ENCODE results near the gene C2CD5.
A peak's percentile ranks its signal among the peaks of the same experiment; 100 is the strongest.

Gene C2CD5

GRCh38 chr12:22477166-22477893, 67.0 kb downstream of the C2CD5 start:
- peak overlapping the region; percentile 44 for H3K9ac ChIP-seq (ENCODE audit: low read length)
- no peak overlapping the region for H2BK5ac ChIP-seq (ENCODE audit: low read depth, low read length, poor library complexity, severe bottlenecking)
- H3K36me3 ChIP-seq (ENCODE audit: control insufficient read depth in 1 of 2, insufficient read depth in 2 of 2, low read depth in 1 of 2, low read length in 2 of 2), result peaks cover 0 to 28% of the 10 kb centered on the region in 2 experiments
- no peak overlapping the region for H2BK15ac ChIP-seq (ENCODE audit: low read depth, poor library complexity, severe bottlenecking)
- H3K4me2 ChIP-seq (ENCODE audit: low read length, poor library complexity, severe bottlenecking), result no peak overlapping the region
- H3K79me1 ChIP-seq (replicated peaks; ENCODE audit: low read length, poor library complexity, severe bottlenecking), result peaks cover 6% of the 10 kb centered on the region
- H2BK12ac ChIP-seq (ENCODE audit: low read length in 2 of 2), result no peak overlapping the region
- H2BK120ac ChIP-seq (ENCODE audit: low read depth, low read length), result no peak overlapping the region
- H3K4ac ChIP-seq (ENCODE audit: low read depth in 1 of 2, low read length in 2 of 2), result no peak overlapping the region
- H2AFZ ChIP-seq (ENCODE audit: low read depth, low read length), result no peak overlapping the region
- peaks cover 1% of the 10 kb centered on the region for H3K4me1 ChIP-seq (ENCODE audit: control insufficient read depth, insufficient read depth, low read depth, low read length)
- H3K23ac ChIP-seq (ENCODE audit: low read length in 2 of 2), result no peak overlapping the region
- no peak overlapping the region for H4K91ac ChIP-seq (ENCODE audit: low read length)
- DNase-seq, result peak; percentile 37
- no CpG with 5 or more reads among the region's 4 CpGs for WGBS
- no peak overlapping the region for H3K27ac ChIP-seq (ENCODE audit: low read length, poor library complexity, severe bottlenecking)
- no peak overlapping the region for H3K14ac ChIP-seq (ENCODE audit: low read length in 2 of 2)
- H3K27me3 ChIP-seq (ENCODE audit: control insufficient read depth in 1 of 2, insufficient read depth in 1 of 2, low read length in 2 of 2), result no peaks in the 10 kb centered on the region
- H4K8ac ChIP-seq (ENCODE audit: low read length), result no peak overlapping the region
- no peaks in the 10 kb centered on the region for H3K9me3 ChIP-seq (ENCODE audit: control insufficient read depth, low read length)
- no peak overlapping the region for H3K18ac ChIP-seq (ENCODE audit: low read depth in 1 of 2, low read length in 2 of 2)
- H2AK5ac ChIP-seq (ENCODE audit: low read length, severe bottlenecking), result no peak overlapping the region
- no peak overlapping the region for H3K4me3 ChIP-seq (ENCODE audit: insufficient read depth in 1 of 2, low read depth in 1 of 2, low read length in 2 of 2)

- Histone ChIP-seq H3K4ac (ENCODE audit: low read depth in 1 of 2, low read length in 2 of 2) (no peak overlapping the region), H3K4me1 (ENCODE audit: control insufficient read depth, insufficient read depth, low read depth, low read length) (no peaks in the 10 kb centered on the region), H4K8ac (ENCODE audit: low read length) (no peak overlapping the region), H2AK5ac (ENCODE audit: low read length, severe bottlenecking) (no peak overlapping the region), H3K14ac (ENCODE audit: low read length in 2 of 2) (no peak overlapping the region), H2BK12ac (ENCODE audit: low read length in 2 of 2) (no peak overlapping the region), H4K91ac (ENCODE audit: low read length) (no peak overlapping the region), H3K9ac (ENCODE audit: low read length) (no peak overlapping the region), H3K23ac (ENCODE audit: low read length in 2 of 2) (no peak overlapping the region), H3K27ac (ENCODE audit: low read length, poor library complexity, severe bottlenecking) (no peak overlapping the region), H3K4me2 (ENCODE audit: low read length, poor library complexity, severe bottlenecking) (no peak overlapping the region), H2BK120ac (ENCODE audit: low read depth, low read length) (no peak overlapping the region), H3K18ac (ENCODE audit: low read depth in 1 of 2, low read length in 2 of 2) (no peak overlapping the region), H3K27me3 (ENCODE audit: control insufficient read depth in 1 of 2, insufficient read depth in 1 of 2, low read length in 2 of 2) (no peaks in the 10 kb centered on the region), H2BK15ac (ENCODE audit: low read depth, poor library complexity, severe bottlenecking) (no peak overlapping the region), H3K4me3 (ENCODE audit: insufficient read depth in 1 of 2, low read depth in 1 of 2, low read length in 2 of 2) (no peak overlapping the region), H2AFZ (ENCODE audit: low read depth, low read length) (no peak overlapping the region), H3K79me1 (replicated peaks; ENCODE audit: low read length, poor library complexity, severe bottlenecking) (peaks cover 6% of the 10 kb centered on the region), H3K36me3 (ENCODE audit: control insufficient read depth in 1 of 2, insufficient read depth in 2 of 2, low read depth in 1 of 2, low read length in 2 of 2) (peaks cover 0 to 24% of the 10 kb centered on the region in 2 experiments), H3K9me3 (ENCODE audit: control insufficient read depth, low read length) (no peaks in the 10 kb centered on the region), H2BK5ac (ENCODE audit: low read depth, low read length, poor library complexity, severe bottlenecking) (no peak overlapping the region)
- DNase-seq, result no peak
These were observed 68.2 kb downstream of the C2CD5 start for GRCh38 chr12:22476133-22476532.

- Histone ChIP-seq H3K9ac (ENCODE audit: low read length) (no peak overlapping the region), H2BK5ac (ENCODE audit: low read depth, low read length, poor library complexity, severe bottlenecking) (no peak overlapping the region), H2BK12ac (ENCODE audit: low read length in 2 of 2) (no peak overlapping the region), H3K27ac (ENCODE audit: low read length, poor library complexity, severe bottlenecking) (no peak overlapping the region), H2AK5ac (ENCODE audit: low read length, severe bottlenecking) (no peak overlapping the region), H3K18ac (ENCODE audit: low read depth in 1 of 2, low read length in 2 of 2) (no peak overlapping the region), H3K36me3 (ENCODE audit: control insufficient read depth in 1 of 2, insufficient read depth in 2 of 2, low read depth in 1 of 2, low read length in 2 of 2) (peaks cover 0 to 31% of the 10 kb centered on the region in 2 experiments), H2BK120ac (ENCODE audit: low read depth, low read length) (no peak overlapping the region), H3K4me3 (ENCODE audit: insufficient read depth in 1 of 2, low read depth in 1 of 2, low read length in 2 of 2) (no peak overlapping the region), H3K9me3 (ENCODE audit: control insufficient read depth, low read length) (no peaks in the 10 kb centered on the region), H3K23ac (ENCODE audit: low read length in 2 of 2) (no peak overlapping the region), H3K4ac (ENCODE audit: low read depth in 1 of 2, low read length in 2 of 2) (no peak overlapping the region), H3K4me1 (ENCODE audit: control insufficient read depth, insufficient read depth, low read depth, low read length) (no peaks in the 10 kb centered on the region), H2AFZ (ENCODE audit: low read depth, low read length) (no peak overlapping the region), H3K4me2 (ENCODE audit: low read length, poor library complexity, severe bottlenecking) (no peak overlapping the region), H4K8ac (ENCODE audit: low read length) (no peak overlapping the region), H3K27me3 (ENCODE audit: control insufficient read depth in 1 of 2, insufficient read depth in 1 of 2, low read length in 2 of 2) (no peaks in the 10 kb centered on the region), H4K91ac (ENCODE audit: low read length) (no peak overlapping the region), H3K79me1 (replicated peaks; ENCODE audit: low read length, poor library complexity, severe bottlenecking) (peaks cover 6% of the 10 kb centered on the region), H3K14ac (ENCODE audit: low read length in 2 of 2) (no peak overlapping the region), H2BK15ac (ENCODE audit: low read depth, poor library complexity, severe bottlenecking) (no peak overlapping the region)
- DNase-seq, result no peak
- 93% methylated on average over 3 of the region's 5 CpGs for WGBS
These were observed 69.2 kb downstream of the C2CD5 start for GRCh38 chr12:22474970-22475720.

- Histone ChIP-seq H3K9ac (ENCODE audit: low read length) (no peak overlapping the region), H4K8ac (ENCODE audit: low read length) (no peak overlapping the region)
- 96% methylated on average over 5 of the region's 5 CpGs for WGBS
These were observed 71.1 kb downstream of the C2CD5 start for GRCh38 chr12:22473212-22473611.

More at GRCh38 chr12:22473212-22473611, 71.1 kb downstream of the C2CD5 start:
- H2BK120ac ChIP-seq (ENCODE audit: low read depth, low read length), result no peak overlapping the region
- no peak overlapping the region for H3K14ac ChIP-seq (ENCODE audit: low read length in 2 of 2)
- no peak overlapping the region for H3K27ac ChIP-seq (ENCODE audit: low read length, poor library complexity, severe bottlenecking)
- H3K9me3 ChIP-seq (ENCODE audit: control insufficient read depth, low read length), result no peaks in the 10 kb centered on the region
- H3K4me1 ChIP-seq (ENCODE audit: control insufficient read depth, insufficient read depth, low read depth, low read length), result peaks cover 1% of the 10 kb centered on the region
- no peak overlapping the region for H3K4me2 ChIP-seq (ENCODE audit: low read length, poor library complexity, severe bottlenecking)
- H2BK12ac ChIP-seq (ENCODE audit: low read length in 2 of 2), result no peak overlapping the region
- H2BK15ac ChIP-seq (ENCODE audit: low read depth, poor library complexity, severe bottlenecking), result no peak overlapping the region
- H3K4ac ChIP-seq (ENCODE audit: low read depth in 1 of 2, low read length in 2 of 2), result no peak overlapping the region
- H2BK5ac ChIP-seq (ENCODE audit: low read depth, low read length, poor library complexity, severe bottlenecking), result no peak overlapping the region
- no peaks in the 10 kb centered on the region for H3K27me3 ChIP-seq (ENCODE audit: control insufficient read depth in 1 of 2, insufficient read depth in 1 of 2, low read length in 2 of 2)
- no peak overlapping the region for H2AFZ ChIP-seq (ENCODE audit: low read depth, low read length)
- H3K18ac ChIP-seq (ENCODE audit: low read depth in 1 of 2, low read length in 2 of 2), result no peak overlapping the region
- no peak overlapping the region for H2AK5ac ChIP-seq (ENCODE audit: low read length, severe bottlenecking)
- DNase-seq, result no peak
- no peak overlapping the region for H4K91ac ChIP-seq (ENCODE audit: low read length)
- H3K36me3 ChIP-seq (ENCODE audit: control insufficient read depth in 1 of 2, insufficient read depth in 2 of 2, low read depth in 1 of 2, low read length in 2 of 2), result peaks cover 2 to 41% of the 10 kb centered on the region in 2 experiments
- no peak overlapping the region for H3K23ac ChIP-seq (ENCODE audit: low read length in 2 of 2)
- H3K79me1 ChIP-seq (replicated peaks; ENCODE audit: low read length, poor library complexity, severe bottlenecking), result peaks cover 2% of the 10 kb centered on the region
- H3K4me3 ChIP-seq (ENCODE audit: insufficient read depth in 1 of 2, low read depth in 1 of 2, low read length in 2 of 2), result no peak overlapping the region

All from mesenchymal stem cell (in vitro differentiated cells and primary cell).